IMR-90 (cell line): Measurements from ENCODE around the gene DCAF5. TPM values are rescaled to one million over a fixed set of nuclear protein-coding genes. Genes with fewer than 3 reads are reported as not detected.
A peak's percentile ranks its signal among the peaks of the same experiment; 100 is the strongest.
"Not testable (repeated sequence)": the region's sequence is repeated elsewhere in the genome, so short reads cannot be mapped to it uniquely, and the experiment has no call there.

Source experiments
- ATAC-seq: fragments of 200-7000 bp; cut with Tn5 transposase; 2 replicates; pipeline ENCODE4 v1.9.1; 2020; ENCODE audit warnings: low read depth, mild to moderate bottlenecking, moderate library complexity
- BruUV-seq: library from RNA; stranded (reverse); fragments of 400-500 nt; replicated peaks from 2 replicates; lab custom pipeline; 2021; lab: Mats Ljungman, UMichigan
- CTCF ChIA-PET: fragments of 300-600 bp; formaldehyde crosslinking; extraction: SDS; loops from one replicate; lab custom pipeline; 2021; ENCODE audit warnings: antibody characterized with exemption; lab: Yijun Ruan, JAX
- POLR2A ChIA-PET: fragments of 300-600 bp; sonication (Branson Sonifier 250); formaldehyde crosslinking; loops from one replicate; lab custom pipeline; 2022; ENCODE audit warnings: antibody characterized with exemption; ENCODE audit not compliant: unreplicated experiment; lab: Charles Lee
- DNase-seq: peaks from one replicate; pipeline ENCODE4 v3.0.0; 2013
- H2AFZ ChIP-seq: replicated peaks from 2 replicates; pipeline ENCODE3; 2013; ENCODE audit warnings: low read length, mild to moderate bottlenecking; ENCODE audit not compliant: poor library complexity
- H2AK5ac ChIP-seq: 2 replicates; pipeline ENCODE4 v1.6.1; 2013; ENCODE audit warnings: low read depth, low read length, inconsistent platforms
- H2AK9ac ChIP-seq: replicated peaks from 2 replicates; pipeline ENCODE3; 2013; ENCODE audit warnings: mild to moderate bottlenecking, low read depth, low read length, moderate library complexity; ENCODE audit not compliant: poor library complexity
- H2BK120ac ChIP-seq: 2 replicates; pipeline ENCODE4 v1.6.1; 2013; ENCODE audit warnings: low read depth, low read length, inconsistent platforms
- H2BK15ac ChIP-seq: 3 replicates; pipeline ENCODE4 v1.6.1; 2013; ENCODE audit warnings: low read depth, low read length, inconsistent platforms
- H2BK20ac ChIP-seq: 2 replicates; pipeline ENCODE4 v1.6.1; 2013; ENCODE audit warnings: low read depth, mild to moderate bottlenecking, inconsistent platforms, low read length, moderate library complexity
- H2BK5ac ChIP-seq: 2 replicates; pipeline ENCODE4 v1.6.1; 2013; ENCODE audit warnings: mild to moderate bottlenecking, low read depth, low read length, inconsistent platforms; ENCODE audit not compliant: poor library complexity, severe bottlenecking
- H3K14ac ChIP-seq: replicated peaks from 2 replicates; pipeline ENCODE4 v1.6.1; 2013; ENCODE audit warnings: low read depth, low read length, inconsistent platforms
- H3K18ac ChIP-seq: 2 replicates; pipeline ENCODE4 v1.6.1; 2013; ENCODE audit warnings: low read depth, low read length, control low read depth
- H3K23ac ChIP-seq: 2 replicates; pipeline ENCODE4 v1.6.1; 2013; ENCODE audit warnings: low read depth, low read length, inconsistent platforms
- H3K27ac ChIP-seq: 2 replicates; pipeline ENCODE4 v1.5.1; 2013; ENCODE audit warnings: mild to moderate bottlenecking, control low read depth, low read length; ENCODE audit not compliant: insufficient read depth
- H3K27me3 ChIP-seq: 2 replicates; pipeline ENCODE4 v1.6.1; 2013; ENCODE audit warnings: low read length; ENCODE audit not compliant: control insufficient read depth, insufficient read depth
- H3K36me3 ChIP-seq: 2 replicates; pipeline ENCODE4 v1.6.1; 2013; ENCODE audit warnings: low read length, mixed read lengths; ENCODE audit not compliant: control insufficient read depth, insufficient read depth
- H3K4ac ChIP-seq: 2 replicates; pipeline ENCODE4 v1.6.1; 2013; ENCODE audit warnings: low read depth, low read length, inconsistent platforms
- H3K4me1 ChIP-seq: 2 replicates; pipeline ENCODE4 v1.6.1; 2013; ENCODE audit warnings: low read length, mixed read lengths; ENCODE audit not compliant: control insufficient read depth, insufficient read depth
- H3K4me2 ChIP-seq: 2 replicates; pipeline ENCODE4 v1.6.1; 2013; ENCODE audit warnings: low read depth, mild to moderate bottlenecking, control low read depth, low read length, moderate library complexity
- H3K4me3 ChIP-seq: 2 replicates; pipeline ENCODE4 v1.5.1; 2013; ENCODE audit warnings: low read depth, mild to moderate bottlenecking, control low read depth, low read length, moderate library complexity; ENCODE audit not compliant: insufficient read depth
- H3K56ac ChIP-seq: 2 replicates; pipeline ENCODE4 v1.6.1; 2013; ENCODE audit warnings: low read length, inconsistent platforms; ENCODE audit not compliant: insufficient read depth; ENCODE audit errors: extremely low read depth
- H3K79me1 ChIP-seq, 2 experiments: 2 replicates each; pipeline ENCODE4 v1.6.1; 2013; ENCODE audit warnings: low read length in 2 of 2, inconsistent platforms in 1 of 2, low read depth in 1 of 2
- H3K9ac ChIP-seq: 2 replicates; pipeline ENCODE4 v1.6.1; 2013; ENCODE audit warnings: low read depth, low read length, control low read depth
- H3K9me1 ChIP-seq: 2 replicates; pipeline ENCODE4 v1.6.1; 2013; ENCODE audit warnings: low read length, inconsistent platforms; ENCODE audit not compliant: insufficient read depth
- H3K9me3 ChIP-seq: 2 replicates; pipeline ENCODE4 v1.6.1; 2013; ENCODE audit warnings: low read length; ENCODE audit not compliant: control insufficient read depth, insufficient read depth
- H4K20me1 ChIP-seq: 2 replicates; pipeline ENCODE4 v1.6.1; 2013; ENCODE audit warnings: low read length, inconsistent platforms; ENCODE audit not compliant: insufficient read depth
- H4K5ac ChIP-seq: 2 replicates; pipeline ENCODE4 v1.6.1; 2013; ENCODE audit warnings: mild to moderate bottlenecking, low read depth, low read length, control low read depth
- H4K8ac ChIP-seq, 2 experiments: 2 replicates each; pipeline ENCODE4 v1.6.1; 2013; ENCODE audit warnings: low read depth in 2 of 2, low read length in 2 of 2, control low read depth in 1 of 2, inconsistent platforms in 1 of 2
- H4K91ac ChIP-seq: 2 replicates; pipeline ENCODE4 v1.6.1; 2013; ENCODE audit warnings: low read depth, low read length, inconsistent platforms; ENCODE audit not compliant: insufficient read depth
- MAFK ChIP-seq: IDR thresholded peaks from 2 replicates; pipeline ENCODE4 v1.6.1; 2012; ENCODE audit warnings: low read depth, low read length, improper control_type of control experiment
- POLR2A ChIP-seq: IDR thresholded peaks from 2 replicates; pipeline ENCODE4 v1.6.1; 2012; ENCODE audit warnings: mild to moderate bottlenecking, low read depth, low read length
- WGBS, 2 experiments: methylation state at CpG; one replicate each; pipeline versions ENCODE4 v1.1.5 to v1.1.7; 2013; ENCODE audit warnings: missing lambda C conversion rate in 2 of 2; ENCODE audit not compliant: insufficient read length in 1 of 2; ENCODE audit errors: extremely low coverage in 2 of 2; 5-methylcytosine and 5-hydroxymethylcytosine counted together
- dilution Hi-C: fragments of 300-500 bp; cut with HindIII; formaldehyde crosslinking; loops from one replicate; pipeline ENCODE4 v1.14.3; 2018; ENCODE audit warnings: low sequenced_read_pairs; ENCODE audit not compliant: unreplicated experiment
- in situ Hi-C: fragments of 300-500 bp; cut with MboI; formaldehyde crosslinking; loops from 3 replicates; pipeline ENCODE4 v1.14.3; 2019; ENCODE audit warnings: low sequenced_read_pairs, inconsistent platforms, mixed read lengths
- intact Hi-C: fragments of 100-400 bp; cut with micrococcal nuclease; formaldehyde crosslinking; loops from 2 replicates; pipeline ENCODE4 v1.10.0; 2022
- polyA plus RNA-seq, 3 experiments: library from polyadenylated mRNA; depleted of rRNA; stranded (reverse); fragments of >200 nt; gene quantifications; 2 replicates each; pipeline ENCODE4 v1.2.3, GENCODE V29; 2012; ENCODE audit warnings: low replicate concordance in 1 of 3
- total RNA-seq: library from RNA; depleted of rRNA; stranded (reverse); fragments of >200 nt; gene quantifications from 2 replicates; pipeline ENCODE4 v1.2.3, GENCODE V29; 2012

The DCAF5 gene
- total and polyA plus RNA-seq, 2 of the 4 experiments (the other 2 are of a cell fraction): 17.6 to 30.4 TPM

DNA sequence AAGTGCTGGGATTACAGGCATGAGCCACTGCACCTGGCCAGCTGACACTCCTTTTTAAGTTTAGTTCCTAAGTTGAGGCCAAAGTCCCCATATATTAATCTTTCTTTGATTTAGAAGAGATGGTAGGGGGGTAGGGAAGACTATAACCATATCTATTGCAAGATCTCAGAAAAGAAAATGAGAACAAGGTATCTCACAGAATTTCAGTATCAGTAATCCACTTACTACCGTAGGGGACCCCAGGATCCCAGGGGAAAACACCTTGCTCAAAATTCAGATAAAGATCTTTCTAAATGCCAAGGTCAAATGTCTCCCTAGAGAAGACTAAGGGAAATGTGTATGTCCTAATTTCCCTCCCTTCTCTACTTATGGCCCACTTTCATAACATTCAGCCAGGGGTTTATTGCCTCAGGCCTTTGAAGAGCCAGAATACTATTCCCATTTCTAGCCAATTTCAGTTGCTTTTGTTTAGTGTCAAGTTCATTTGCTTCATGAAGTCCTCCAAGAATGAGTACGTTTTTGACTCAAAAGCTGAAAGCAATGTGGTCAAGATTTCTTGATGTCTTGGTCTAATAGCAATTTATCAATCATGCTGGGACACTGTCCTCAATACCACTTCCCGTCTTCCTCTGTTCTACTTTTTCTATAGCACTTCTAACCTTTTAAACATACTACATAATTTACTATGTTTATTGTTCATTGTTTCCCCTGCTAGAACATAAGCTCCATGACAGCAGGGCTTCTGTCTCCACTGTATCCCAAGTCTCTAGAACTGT, 86.3 kb downstream of the DCAF5 start (continued):
- no peak for TF ChIP-seq POLR2A

DNA sequence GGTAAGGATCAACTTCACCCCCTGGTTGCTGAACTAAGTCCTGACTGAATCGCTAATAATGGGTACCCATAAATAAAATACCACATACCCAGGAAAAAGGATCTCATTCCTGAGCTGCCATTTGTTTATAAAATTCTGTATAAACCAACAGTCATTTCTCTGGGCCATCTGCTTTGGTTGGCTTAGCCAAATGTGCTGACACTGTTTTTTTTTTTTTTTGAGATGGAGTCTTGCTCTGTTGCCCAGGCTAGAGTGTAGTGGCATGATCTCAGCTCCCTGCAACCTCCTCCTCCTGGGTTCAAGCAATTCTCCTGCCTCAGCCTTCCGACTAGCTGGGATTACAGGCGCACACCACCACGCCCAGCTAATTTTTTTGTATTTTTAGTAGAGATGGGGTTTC, 87.0 kb downstream of the DCAF5 start:
- H3K27ac ChIP-seq, H4K20me1 ChIP-seq, H2BK120ac ChIP-seq, intact Hi-C loops, H3K9me3 ChIP-seq, DNase-seq, H3K4me2 ChIP-seq, H3K9ac ChIP-seq, H3K4ac ChIP-seq, in situ Hi-C loops, H3K9me1 ChIP-seq, H3K4me1 ChIP-seq, H3K18ac ChIP-seq, H2BK5ac ChIP-seq, H2AFZ ChIP-seq, BruUV-seq, H3K56ac ChIP-seq, H4K5ac ChIP-seq, H2BK20ac ChIP-seq, H4K91ac ChIP-seq, H3K4me3 ChIP-seq, H2AK9ac ChIP-seq, ATAC-seq, H4K8ac ChIP-seq, H3K27me3 ChIP-seq, H3K23ac ChIP-seq, H2AK5ac ChIP-seq, dilution Hi-C loops, H3K14ac ChIP-seq, H2BK15ac ChIP-seq, CTCF ChIA-PET: not testable (repeated sequence)
- H3K79me1 ChIP-seq: peaks cover 8 to 34% of the 10 kb centered on the region in 2 experiments
- peaks cover 14% of the 10 kb centered on the region for H3K36me3 ChIP-seq
- POLR2A ChIA-PET: interaction anchor here (0.6 kb wide), 1 partner anchor 107 kb away, joined by 4 read pairs; no protein-coding TSS in a partner anchor
- peak; percentile 81 for TF ChIP-seq MAFK
- WGBS, 2 experiments: no CpG with 5 or more reads among the region's 4 CpGs
